DOHH2 (cell line): ENCODE results near the gene CASP6.

Source experiments
- H3F3A ChIP-seq: fragments of 200-600 bp; sonication (generic), shearing (Covaris generic); 2 replicates; pipeline ENCODE4 v1.6.0; 2016; ENCODE audit warnings: antibody characterized with exemption, mild to moderate bottlenecking; ENCODE audit not compliant: control insufficient read depth, insufficient read depth
- H3K27ac ChIP-seq: fragments of 200-600 bp; sonication (generic); 2 replicates; pipeline ENCODE4 v1.5.1; 2014; ENCODE audit warnings: low read depth, mild to moderate bottlenecking, low read length, moderate library complexity
- H3K27me3 ChIP-seq: fragments of 200-600 bp; sonication (generic); 2 replicates; pipeline ENCODE4 v1.6.1; 2014; ENCODE audit warnings: mild to moderate bottlenecking, low read length, mixed read lengths; ENCODE audit not compliant: control insufficient read depth
- H3K36me3 ChIP-seq: fragments of 200-600 bp; sonication (generic); 2 replicates; pipeline ENCODE4 v1.6.1; 2014; ENCODE audit warnings: mild to moderate bottlenecking, low read length, moderate library complexity, mixed read lengths; ENCODE audit not compliant: control insufficient read depth
- H3K4me1 ChIP-seq: fragments of 200-600 bp; sonication (generic); 2 replicates; pipeline ENCODE4 v1.6.1; 2014; ENCODE audit warnings: mild to moderate bottlenecking, low read length, mixed read lengths; ENCODE audit not compliant: control insufficient read depth
- H3K4me2 ChIP-seq: fragments of 200-600 bp; sonication (generic); 2 replicates; pipeline ENCODE4 v1.6.0; 2014; ENCODE audit warnings: mild to moderate bottlenecking, low read length, moderate library complexity
- H3K4me3 ChIP-seq: fragments of 200-600 bp; sonication (generic); 2 replicates; pipeline ENCODE4 v1.5.1; 2014; ENCODE audit warnings: mild to moderate bottlenecking, low read length, mixed read lengths
- H3K79me2 ChIP-seq: fragments of 200-600 bp; sonication (generic); 2 replicates; pipeline ENCODE4 v1.6.1; 2014; ENCODE audit warnings: mild to moderate bottlenecking, low read length, mixed read lengths; ENCODE audit not compliant: control insufficient read depth
- H3K9me2 ChIP-seq: fragments of 200-600 bp; sonication (generic); replicated peaks from 2 replicates; pipeline ENCODE4 v1.6.1; 2014; ENCODE audit warnings: mild to moderate bottlenecking, low read length, mixed read lengths; ENCODE audit not compliant: control insufficient read depth
- H3K9me3 ChIP-seq: fragments of 200-600 bp; sonication (generic); 2 replicates; pipeline ENCODE4 v1.6.1; 2014; ENCODE audit warnings: antibody characterized with exemption, low read length, mixed read lengths; ENCODE audit not compliant: control insufficient read depth, insufficient read depth
- H4K20me1 ChIP-seq: fragments of 200-600 bp; sonication (generic); 2 replicates; pipeline ENCODE4 v1.6.0; 2014; ENCODE audit warnings: low read depth, mild to moderate bottlenecking, antibody characterized with exemption, low read length, moderate library complexity; ENCODE audit not compliant: control insufficient read depth, insufficient read depth
- EZH2phosphoT487 ChIP-seq: fragments of 200-600 bp; sonication (generic); IDR thresholded peaks from 2 replicates; pipeline ENCODE4 v1.6.1; 2017; ENCODE audit warnings: borderline replicate concordance, mild to moderate bottlenecking, antibody characterized with exemption, low read length, moderate library complexity, mixed read lengths
- TF ChIP-seq, protein P1 (sequence below): fragments of 200-600 bp; sonication (generic); IDR thresholded peaks from one replicate; pipeline ENCODE4 v1.5.1; 2014; ENCODE audit warnings: antibody characterized with exemption, mild to moderate bottlenecking, low read depth, low read length; ENCODE audit not compliant: poor library complexity, severe bottlenecking

The CASP6 gene

DNA sequence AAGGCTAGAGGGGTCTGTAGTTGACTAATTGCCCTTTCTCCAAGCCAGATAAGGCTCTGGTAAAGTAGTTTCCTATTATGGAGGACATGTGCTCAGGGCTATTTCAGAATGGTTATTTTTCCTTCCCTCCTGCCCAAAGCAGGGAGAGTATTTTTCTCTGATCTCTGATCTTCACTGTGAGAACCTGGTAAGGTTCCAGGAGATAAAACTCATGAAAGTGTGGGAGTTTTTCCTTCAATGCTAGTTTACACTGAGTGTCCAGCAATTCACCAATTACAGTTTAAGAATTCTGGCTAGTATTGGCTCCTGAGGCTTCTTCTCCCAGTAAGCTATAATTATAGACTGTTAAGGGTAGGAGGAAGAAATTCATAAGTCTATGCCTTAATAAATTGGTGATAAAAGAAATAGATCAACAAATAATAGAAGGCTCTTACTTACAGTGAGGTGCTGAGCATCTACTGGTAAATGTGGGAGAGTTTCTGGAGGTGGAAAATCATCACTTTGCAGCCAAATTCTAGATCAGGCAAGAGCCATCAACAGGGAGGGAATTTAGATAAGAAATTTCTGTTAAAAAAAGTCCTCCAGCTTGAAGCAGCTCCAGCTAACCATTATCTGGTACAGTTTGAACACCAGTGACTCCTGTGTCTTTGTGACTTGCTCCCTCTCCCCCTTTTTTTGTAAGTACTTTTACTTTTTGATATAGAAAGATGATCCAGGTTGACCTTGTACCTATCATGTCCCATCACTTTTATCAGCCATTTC, 30.9 kb downstream of the CASP6 start:
- TF ChIP-seq, protein P1, sequence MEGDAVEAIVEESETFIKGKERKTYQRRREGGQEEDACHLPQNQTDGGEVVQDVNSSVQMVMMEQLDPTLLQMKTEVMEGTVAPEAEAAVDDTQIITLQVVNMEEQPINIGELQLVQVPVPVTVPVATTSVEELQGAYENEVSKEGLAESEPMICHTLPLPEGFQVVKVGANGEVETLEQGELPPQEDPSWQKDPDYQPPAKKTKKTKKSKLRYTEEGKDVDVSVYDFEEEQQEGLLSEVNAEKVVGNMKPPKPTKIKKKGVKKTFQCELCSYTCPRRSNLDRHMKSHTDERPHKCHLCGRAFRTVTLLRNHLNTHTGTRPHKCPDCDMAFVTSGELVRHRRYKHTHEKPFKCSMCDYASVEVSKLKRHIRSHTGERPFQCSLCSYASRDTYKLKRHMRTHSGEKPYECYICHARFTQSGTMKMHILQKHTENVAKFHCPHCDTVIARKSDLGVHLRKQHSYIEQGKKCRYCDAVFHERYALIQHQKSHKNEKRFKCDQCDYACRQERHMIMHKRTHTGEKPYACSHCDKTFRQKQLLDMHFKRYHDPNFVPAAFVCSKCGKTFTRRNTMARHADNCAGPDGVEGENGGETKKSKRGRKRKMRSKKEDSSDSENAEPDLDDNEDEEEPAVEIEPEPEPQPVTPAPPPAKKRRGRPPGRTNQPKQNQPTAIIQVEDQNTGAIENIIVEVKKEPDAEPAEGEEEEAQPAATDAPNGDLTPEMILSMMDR, result no peak
- no peak for TF ChIP-seq EZH2phosphoT487
- H3K4me2 ChIP-seq, result no peak overlapping the region
- H3K27me3 ChIP-seq, result no peaks in the 10 kb centered on the region
- H3K9me3 ChIP-seq, result no peaks in the 10 kb centered on the region
- no peaks in the 10 kb centered on the region for H3F3A ChIP-seq
- no peaks in the 10 kb centered on the region for H4K20me1 ChIP-seq
- no peaks in the 10 kb centered on the region; the same call in 1 of the 2 replicates for H3K79me2 ChIP-seq
- peaks cover 26% of the 10 kb centered on the region for H3K36me3 ChIP-seq
- no peaks in the 10 kb centered on the region for H3K9me2 ChIP-seq
- H3K27ac ChIP-seq, result no peak overlapping the region
- no peak overlapping the region for H3K4me3 ChIP-seq
- no peaks in the 10 kb centered on the region for H3K4me1 ChIP-seq

DNA sequence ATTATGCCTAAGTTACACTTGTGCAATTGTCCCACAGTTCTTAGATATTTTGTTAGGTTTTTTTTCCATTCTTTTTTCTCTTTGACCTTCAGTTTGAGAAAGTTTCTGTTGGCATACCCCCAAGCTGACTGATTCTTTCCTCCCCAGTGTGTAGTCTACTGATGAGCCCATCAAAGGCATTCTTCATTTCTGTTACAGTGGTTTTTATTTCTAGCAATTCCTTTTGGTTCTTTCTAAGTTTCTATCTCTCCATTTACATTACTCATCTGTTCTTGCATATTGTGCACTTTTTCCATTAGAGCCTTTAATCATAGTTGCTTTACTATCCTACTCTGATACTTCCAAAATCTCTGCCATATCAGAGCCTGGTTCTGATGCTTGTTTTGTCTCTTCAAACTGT, 31.9 kb downstream of the CASP6 start:
- Histone ChIP-seq H3K36me3 (peaks cover 27% of the 10 kb centered on the region), H3F3A (no peaks in the 10 kb centered on the region), H3K4me1 (no peaks in the 10 kb centered on the region), H4K20me1 (no peaks in the 10 kb centered on the region), H3K9me2 (no peaks in the 10 kb centered on the region), H3K27ac (no peak overlapping the region), H3K27me3 (no peaks in the 10 kb centered on the region), H3K4me2 (no peak overlapping the region), H3K9me3 (no peaks in the 10 kb centered on the region), H3K4me3 (no peak overlapping the region), H3K79me2 (peaks cover 2% of the 10 kb centered on the region)
- TF ChIP-seq, protein P1, result no peak
- no peak for TF ChIP-seq EZH2phosphoT487

DNA sequence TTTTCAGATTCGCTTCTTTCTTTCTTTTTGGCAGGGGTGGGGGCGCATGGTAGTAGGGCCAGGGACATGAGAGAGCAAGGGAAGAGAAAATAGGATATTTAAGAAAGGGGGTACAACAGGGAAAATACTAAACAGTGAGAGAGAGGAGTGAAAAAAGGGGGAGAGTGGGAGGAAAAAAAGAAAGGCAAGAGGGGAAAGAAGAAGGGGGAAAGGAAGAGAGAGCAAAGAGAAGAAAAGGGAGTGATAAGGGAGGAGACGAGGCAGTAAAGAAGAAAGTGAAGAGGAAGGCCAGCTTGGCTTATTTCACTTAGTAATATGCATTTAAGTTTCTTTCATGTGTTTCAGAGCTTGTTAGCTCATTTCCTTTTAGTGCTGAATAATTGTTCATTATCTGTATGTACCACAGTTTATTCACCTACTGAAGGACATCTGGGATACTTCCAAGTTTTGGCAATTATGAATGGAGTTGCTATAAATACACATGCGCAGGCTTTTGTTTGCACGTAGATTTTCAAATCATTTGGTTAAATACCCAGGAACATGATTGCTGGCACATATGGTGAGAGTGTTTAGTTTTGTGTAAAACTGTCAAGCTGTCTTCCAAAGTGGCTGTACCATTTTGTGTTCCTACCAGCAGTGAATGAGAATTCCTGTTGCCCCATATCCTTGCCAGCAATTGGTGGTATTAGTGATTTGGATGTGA, 37.3 kb downstream of the CASP6 start:
- H3F3A ChIP-seq, result no peaks in the 10 kb centered on the region
- no peaks in the 10 kb centered on the region for H4K20me1 ChIP-seq
- no peak overlapping the region for H3K4me2 ChIP-seq
- no peaks in the 10 kb centered on the region for H3K4me1 ChIP-seq
- no peak overlapping the region for H3K27ac ChIP-seq
- no peak overlapping the region for H3K4me3 ChIP-seq
- no peaks in the 10 kb centered on the region for H3K9me3 ChIP-seq
- H3K9me2 ChIP-seq, result no peaks in the 10 kb centered on the region
- H3K27me3 ChIP-seq, result no peaks in the 10 kb centered on the region
- peaks cover 32% of the 10 kb centered on the region for H3K36me3 ChIP-seq
- TF ChIP-seq EZH2phosphoT487, result no peak
- TF ChIP-seq, protein P1, result no peak
- peaks cover 4% of the 10 kb centered on the region for H3K79me2 ChIP-seq
